ENCODE results near the gene LEMD3. TPM values are rescaled to one million over a fixed set of nuclear protein-coding genes. Genes with fewer than 3 reads are reported as not detected.

Gene LEMD3
- total RNA-seq, 6 donors from 2014 or later, result 30.3 to 94.3 (median 49.3) TPM

GRCh38 chr12:65195387-65196055 lies 26.1 kb downstream of the LEMD3 start:
- Histone ChIP-seq H3K27ac (no peak overlapping the region), H3K4me3 (no peak overlapping the region), H3K9me3 (no peaks in the 10 kb centered on the region), H3K36me3 (no peaks in the 10 kb centered on the region), H3K27me3 (no peaks in the 10 kb centered on the region), H3K4me1 (peaks cover 6 to 14% (median 12%) of the 10 kb centered on the region in 4 donors)
- TF ChIP-seq CTCF (IDR thresholded peaks at IDR 0.05) (no peak), POLR2AphosphoS5 (IDR thresholded peaks at IDR 0.05) (no peak), EP300 (IDR thresholded peaks at IDR 0.05) (no peak), POLR2A (IDR thresholded peaks at IDR 0.05) (no peak)
- WGBS, 2 donors, result 92 to 96% methylated on average over 2 of the region's 2 CpGs
- DNase-seq (no peak), ATAC-seq (ENCODE audit: low FRiP score in 2 of 2) (no peak)

- no peak for DNase-seq
- TF ChIP-seq POLR2A (IDR thresholded peaks at IDR 0.05), result no peak
- Histone ChIP-seq H3K4me1 (peaks cover 6 to 14% (median 12%) of the 10 kb centered on the region in 4 donors), H3K27me3 (no peaks in the 10 kb centered on the region), H3K4me3 (no peak overlapping the region), H3K27ac (no peak overlapping the region), H3K36me3 (no peaks in the 10 kb centered on the region), H3K9me3 (no peaks in the 10 kb centered on the region)
- 77 to 80% methylated on average over 2 of the region's 2 CpGs for WGBS, 2 donors
- ATAC-seq (ENCODE audit: low FRiP score in 2 of 2), result no peak
These were observed 27.6 kb downstream of the LEMD3 start for GRCh38 chr12:65196762-65197567.

GRCh38 chr12:65199604-65200003 lies 30.2 kb downstream of the LEMD3 start:
- Histone ChIP-seq H3K27me3 (no peaks in the 10 kb centered on the region), H3K4me1 (peaks cover 3 to 11% (median 4%) of the 10 kb centered on the region in 4 donors), H3K9me3 (no peaks in the 10 kb centered on the region), H3K4me3 (no peak overlapping the region), H3K36me3 (no peaks in the 10 kb centered on the region), H3K27ac (no peak overlapping the region)
- WGBS, 2 donors, result 94 to 98% methylated on average over 2 of the region's 2 CpGs
- no peak for TF ChIP-seq EP300 (IDR thresholded peaks at IDR 0.05)
- no peak for TF ChIP-seq CTCF (IDR thresholded peaks at IDR 0.05)
- no peak for TF ChIP-seq POLR2AphosphoS5 (IDR thresholded peaks at IDR 0.05)
- TF ChIP-seq POLR2A (IDR thresholded peaks at IDR 0.05), result no peak
- ATAC-seq (ENCODE audit: low FRiP score in 2 of 2) (no peak), DNase-seq (no peak)

- H3K4me1 ChIP-seq, result peaks cover 3 to 11% (median 4%) of the 10 kb centered on the region in 4 donors
- 93 to 94% methylated on average over 4 to 6 of the region's 6 CpGs for WGBS, 2 donors
- DNase-seq, result no peak
These were observed 30.8 kb downstream of the LEMD3 start for GRCh38 chr12:65200007-65200665.

More at GRCh38 chr12:65200007-65200665, 30.8 kb downstream of the LEMD3 start:
- no peak for ATAC-seq (ENCODE audit: low FRiP score in 2 of 2)
- H3K4me3 ChIP-seq, result no peak overlapping the region
- no peak for TF ChIP-seq EP300 (IDR thresholded peaks at IDR 0.05)
- TF ChIP-seq POLR2AphosphoS5 (IDR thresholded peaks at IDR 0.05), result no peak
- TF ChIP-seq POLR2A (IDR thresholded peaks at IDR 0.05), result no peak
- TF ChIP-seq CTCF (IDR thresholded peaks at IDR 0.05), result no peak
- no peaks in the 10 kb centered on the region for H3K9me3 ChIP-seq
- no peaks in the 10 kb centered on the region for H3K36me3 ChIP-seq
- H3K27ac ChIP-seq, result no peak overlapping the region
- H3K27me3 ChIP-seq, result no peaks in the 10 kb centered on the region
